Pancreas (tissue), 10 donors: ENCODE data around the gene PIP5K1C. TPM values are rescaled to one million over a fixed set of nuclear protein-coding genes. Genes with fewer than 3 reads are reported as not detected.

Experiments used
- ATAC-seq, 4 donors: fragments of 200-7000 bp; cut with Tn5 transposase; one replicate each; pipeline versions ENCODE4 v1.8.0 to v1.9.1; 2020; ENCODE audit warnings: mild to moderate bottlenecking in 4 of 4, moderate library complexity in 4 of 4
- DNase-seq, 6 donors: peaks; one replicate each; pipeline ENCODE4 v3.0.0-alpha.2; 2020
- FAIRE-seq: peaks from 2 replicates; lab custom pipeline; 2012; peaks lifted over from hg19 to GRCh38; lab: Jason Lieb, UNC
- H3K27ac ChIP-seq, 4 donors: fragments of 200-600 bp; sonication (generic); 1 replicate in 3 of 4; 2 replicates in 1 of 4; pipeline versions ENCODE4 v1.5.0 to v1.8.0; 2020
- H3K27me3 ChIP-seq, 4 donors: fragments of 200-600 bp; one replicate each; pipeline ENCODE4 v1.8.0; 2021
- H3K36me3 ChIP-seq, 3 donors: fragments of 200-600 bp; sonication (generic) in 1 of 3; one replicate each; pipeline versions ENCODE4 v1.5.0 to v1.8.0; 2020 to 2021
- H3K4me1 ChIP-seq, 3 donors: fragments of 200-600 bp; one replicate each; pipeline ENCODE4 v1.8.0; 2021
- H3K4me3 ChIP-seq, 4 donors: fragments of 200-600 bp; sonication (generic) in 2 of 4; one replicate each; pipeline versions ENCODE4 v1.5.0 to v1.8.0; 2020 to 2021
- H3K9me3 ChIP-seq, 4 donors: fragments of 200-600 bp; one replicate each; pipeline ENCODE4 v1.8.0; 2021
- WGBS, 2 donors: extraction: QIAGEN DNeasy Blood & Tissue Kit; methylation state at CpG; one replicate each; pipeline ENCODE4 v1.1.7; 2013; 5-methylcytosine and 5-hydroxymethylcytosine counted together
- intact Hi-C, 3 donors: fragments of 100-400 bp; cut with DNase I; formaldehyde crosslinking; loops; one replicate each; pipeline versions ENCODE4 v1.11.1 to v1.14.2; 2022
- polyA plus RNA-seq, 2 donors: library from polyadenylated mRNA; stranded (reverse); fragments of 200-250 nt; gene quantifications; one replicate each; pipeline ENCODE4 v1.2.3, GENCODE V29; 2013
- total RNA-seq, 6 donors: library from RNA; stranded (reverse); fragmentation: NEBNext Ultra II Directional in 4 of 6; extraction: Animal tissue kit (Norgen Biotek cat#: 25700) in 4 of 6; gene quantifications; one replicate each; pipeline versions ENCODE4 v1.2.1 to v1.2.4, GENCODE V29; 2021 to 2023
- TF ChIP-seq, protein P1 (sequence below), 4 donors: fragments of 200-600 bp; sonication (generic) in 3 of 4; IDR thresholded peaks; one replicate each; pipeline versions ENCODE4 v1.5.0 to v1.8.0; 2021; ENCODE audit warnings: antibody characterized with exemption in 4 of 4
- donor health status: healthy with polysubstance abuse.
- donor health status: DM: no; HTN: no; CAD: no; lungs with moderate emphysema.
- donor health status: DM: no; HTN: no; CAD: no.
- donor health status: control.
- donor health status: control.
- donor health status: Bipolar disorder and iron deficiency.
- donor health status: DM: yes; HTN: yes; CAD: no.
- donor health status: DM: no; HTN: no; CAD: no.
- donor health status: DM: no; HTN: no; CAD: no.
- donor health status: DM: yes; HTN: yes; CAD: no.

The PIP5K1C gene
- total and polyA plus RNA-seq, 8 donors = 12.9 to 24.8 (median 14.9) TPM

DNA sequence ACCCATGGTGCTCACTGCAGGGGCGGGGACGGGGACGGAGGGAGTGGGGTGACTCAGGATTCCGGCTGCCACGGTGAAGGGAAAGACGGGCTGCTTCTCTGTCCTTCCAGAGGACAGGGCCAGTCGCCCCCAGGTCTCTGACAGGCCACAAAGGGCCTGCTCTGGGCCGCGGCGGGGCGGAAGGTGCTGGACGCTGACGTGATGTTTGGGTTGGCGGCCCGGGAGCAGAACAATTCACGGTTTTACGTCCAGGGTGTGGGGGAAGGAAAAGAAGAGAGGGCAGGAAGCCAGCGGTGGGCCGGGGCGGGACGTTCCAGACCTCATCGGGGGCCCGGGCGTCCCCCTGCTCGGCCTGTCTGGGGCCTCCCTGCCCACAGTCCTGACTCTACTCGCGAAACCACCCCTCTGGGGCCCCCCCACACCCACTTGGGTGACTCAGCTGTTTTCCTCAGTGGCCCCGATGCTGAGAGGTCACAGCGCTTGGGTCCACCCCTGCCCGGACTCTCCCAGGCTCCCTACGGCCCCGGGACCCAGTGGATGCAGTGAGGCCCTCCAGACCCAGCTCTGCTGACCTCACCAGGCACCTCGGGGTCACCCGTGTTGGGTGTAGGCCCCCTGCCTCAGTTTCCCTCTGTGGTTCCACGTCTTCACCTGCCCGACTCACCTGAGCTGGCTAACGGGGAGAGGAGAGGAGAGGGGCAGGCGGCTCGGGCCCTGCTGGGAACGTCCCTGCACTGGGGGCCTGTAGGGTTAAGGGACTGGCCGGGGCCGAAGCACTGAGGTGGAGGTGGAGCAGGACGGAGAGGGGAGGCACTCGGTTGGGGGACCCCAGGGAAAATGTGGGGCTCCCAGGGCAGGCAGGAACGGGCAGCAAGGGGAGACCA, 29.2 kb downstream of the PIP5K1C start:
- no peaks in the 10 kb centered on the region for H3K9me3 ChIP-seq
- intact Hi-C loops = loop anchor here in 1 of 3 donors (10.0 kb wide), 1 partner anchor 144 kb away; no protein-coding TSS in a partner anchor
- H3K36me3 ChIP-seq = no peaks in the 10 kb centered on the region
- peak overlapping the region in 3 of 4 donors; percentile 45 to 48 (median 46) for H3K27ac ChIP-seq
- TF ChIP-seq, protein P1, sequence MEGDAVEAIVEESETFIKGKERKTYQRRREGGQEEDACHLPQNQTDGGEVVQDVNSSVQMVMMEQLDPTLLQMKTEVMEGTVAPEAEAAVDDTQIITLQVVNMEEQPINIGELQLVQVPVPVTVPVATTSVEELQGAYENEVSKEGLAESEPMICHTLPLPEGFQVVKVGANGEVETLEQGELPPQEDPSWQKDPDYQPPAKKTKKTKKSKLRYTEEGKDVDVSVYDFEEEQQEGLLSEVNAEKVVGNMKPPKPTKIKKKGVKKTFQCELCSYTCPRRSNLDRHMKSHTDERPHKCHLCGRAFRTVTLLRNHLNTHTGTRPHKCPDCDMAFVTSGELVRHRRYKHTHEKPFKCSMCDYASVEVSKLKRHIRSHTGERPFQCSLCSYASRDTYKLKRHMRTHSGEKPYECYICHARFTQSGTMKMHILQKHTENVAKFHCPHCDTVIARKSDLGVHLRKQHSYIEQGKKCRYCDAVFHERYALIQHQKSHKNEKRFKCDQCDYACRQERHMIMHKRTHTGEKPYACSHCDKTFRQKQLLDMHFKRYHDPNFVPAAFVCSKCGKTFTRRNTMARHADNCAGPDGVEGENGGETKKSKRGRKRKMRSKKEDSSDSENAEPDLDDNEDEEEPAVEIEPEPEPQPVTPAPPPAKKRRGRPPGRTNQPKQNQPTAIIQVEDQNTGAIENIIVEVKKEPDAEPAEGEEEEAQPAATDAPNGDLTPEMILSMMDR (IDR thresholded peaks at IDR 0.05) = no peak
- DNase-seq = peak in 1 of 6 donors; percentile 74
- no peaks in the 10 kb centered on the region for H3K27me3 ChIP-seq
- H3K4me1 ChIP-seq = no peaks in the 10 kb centered on the region
- WGBS, 2 donors = 79 to 83% methylated on average over 45 of the region's 45 CpGs
- ATAC-seq = peak in 3 of 4 donors; percentile 31 to 38 (median 32)
- H3K4me3 ChIP-seq = no peak overlapping the region
- FAIRE-seq = no peak

DNA sequence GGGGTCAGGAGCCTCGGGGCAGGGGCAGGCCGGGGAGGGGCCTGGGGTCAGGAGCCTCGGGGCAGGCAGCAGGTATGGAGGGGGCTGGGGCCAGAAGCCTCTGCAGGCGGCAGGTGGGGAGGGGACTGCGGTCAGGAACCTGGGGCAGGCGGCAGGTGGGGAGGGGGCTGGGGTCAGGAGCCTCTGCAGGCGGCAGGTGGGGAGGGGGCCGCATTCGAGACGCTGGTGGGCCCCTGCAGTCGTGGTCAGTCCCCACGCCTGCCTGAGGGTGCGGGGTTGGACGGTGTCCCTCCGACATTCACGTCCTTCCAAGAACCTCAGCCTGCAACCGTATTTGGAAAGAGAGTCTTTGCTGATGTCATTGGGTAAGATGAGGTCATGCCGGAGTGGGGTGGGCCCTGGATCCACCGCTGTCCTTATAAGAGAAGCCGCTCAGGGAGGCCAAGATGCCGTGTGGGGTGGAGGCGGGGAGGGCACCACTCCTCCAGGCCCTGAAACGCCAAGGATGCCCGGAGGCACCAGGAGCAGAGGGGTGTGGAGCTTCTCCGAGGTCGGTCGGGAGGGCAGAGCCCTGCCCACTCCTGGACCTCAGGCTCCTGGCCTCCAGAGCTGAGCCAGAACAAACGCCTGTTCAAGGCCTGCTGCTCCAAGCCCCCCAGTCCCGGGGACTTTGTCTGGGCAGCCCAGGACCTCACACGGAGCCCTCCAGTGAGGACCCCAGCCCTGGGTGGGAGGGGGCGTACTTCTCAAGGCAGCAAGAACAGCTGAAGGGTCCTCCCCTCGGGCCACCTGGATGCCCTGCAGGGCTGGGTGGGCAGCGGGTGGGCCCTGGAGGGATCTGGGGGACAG, 30.1 kb downstream of the PIP5K1C start:
- Histone ChIP-seq H3K4me1 (no peaks in the 10 kb centered on the region), H3K9me3 (no peaks in the 10 kb centered on the region), H3K27me3 (no peaks in the 10 kb centered on the region), H3K36me3 (no peaks in the 10 kb centered on the region), H3K4me3 (no peak overlapping the region), H3K27ac (peak overlapping the region in 3 of 4 donors; percentile 45 to 48 (median 46))
- ATAC-seq (peak in 3 of 4 donors; percentile 6 to 37 (median 35)), FAIRE-seq (no peak), DNase-seq (peak in 1 of 6 donors; percentile 71)
- intact Hi-C loops = loop anchor here in 2 of 3 donors (5.0 to 10.0 kb wide), 4 partner anchors 32 to 152 kb away; partner anchors contain the start of gene PIP5K1C (in 1 of the 2)
- WGBS, 2 donors = 79% methylated on average over 31 to 33 of the region's 33 CpGs
- TF ChIP-seq, protein P1 (IDR thresholded peaks at IDR 0.05) = no peak

DNA sequence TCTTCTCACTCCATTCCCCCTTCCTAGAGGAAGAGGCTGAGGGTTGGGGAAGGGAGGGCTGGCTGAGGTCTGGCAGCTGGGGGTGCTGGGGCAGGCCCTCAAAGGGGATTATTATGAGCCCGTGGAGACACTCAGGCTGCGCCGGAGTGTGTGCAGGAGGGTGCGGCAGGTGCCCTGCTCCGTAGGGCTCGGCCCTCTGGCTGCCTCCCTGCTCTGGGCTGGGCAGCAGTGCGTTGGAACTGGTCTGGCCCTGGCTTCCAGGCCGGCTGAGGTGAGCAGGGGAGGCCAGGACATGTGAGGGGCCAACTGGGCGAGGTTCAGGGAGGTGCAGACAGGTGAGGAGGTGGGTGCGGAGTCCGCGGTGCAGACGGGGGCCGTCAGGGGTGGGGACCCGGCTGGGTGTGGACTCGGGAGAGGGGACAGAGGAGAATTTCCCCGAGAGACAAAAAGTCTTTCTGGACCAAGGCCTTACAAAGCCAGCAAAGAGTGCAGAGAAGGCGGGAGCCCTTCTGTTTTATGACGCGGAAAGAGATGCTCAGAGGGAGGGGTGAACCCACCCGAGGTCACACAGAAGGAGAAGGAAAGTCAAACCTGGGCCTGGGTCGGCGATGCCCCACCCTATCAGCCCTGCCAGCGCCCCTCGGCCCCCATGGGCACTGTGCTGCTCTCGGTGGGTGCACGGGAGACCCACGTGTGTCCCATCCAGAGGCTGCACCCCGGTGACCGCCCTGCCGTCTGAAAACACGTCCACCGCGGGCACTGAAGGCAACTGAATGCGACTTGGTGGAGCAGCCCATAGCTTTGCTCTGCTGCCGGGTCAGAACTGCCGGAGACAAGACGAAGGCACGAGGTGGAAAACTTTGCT, 31.0 kb downstream of the PIP5K1C start:
- 84 to 89% methylated on average over 39 of the region's 39 CpGs for WGBS, 2 donors
- FAIRE-seq (no peak), ATAC-seq (no peak), DNase-seq (peak in 1 of 6 donors; percentile 67)
- Histone ChIP-seq H3K4me1 (no peaks in the 10 kb centered on the region), H3K27ac (peak overlapping the region in 1 of 4 donors; percentile 28), H3K27me3 (no peaks in the 10 kb centered on the region), H3K36me3 (no peaks in the 10 kb centered on the region), H3K9me3 (no peaks in the 10 kb centered on the region), H3K4me3 (no peak overlapping the region)
- TF ChIP-seq, protein P1 (IDR thresholded peaks at IDR 0.05) = no peak
- intact Hi-C loops = loop anchor here in 1 of 3 donors (5.0 kb wide), 3 partner anchors 33 to 153 kb away; partner anchors contain the start of gene PIP5K1C

DNA sequence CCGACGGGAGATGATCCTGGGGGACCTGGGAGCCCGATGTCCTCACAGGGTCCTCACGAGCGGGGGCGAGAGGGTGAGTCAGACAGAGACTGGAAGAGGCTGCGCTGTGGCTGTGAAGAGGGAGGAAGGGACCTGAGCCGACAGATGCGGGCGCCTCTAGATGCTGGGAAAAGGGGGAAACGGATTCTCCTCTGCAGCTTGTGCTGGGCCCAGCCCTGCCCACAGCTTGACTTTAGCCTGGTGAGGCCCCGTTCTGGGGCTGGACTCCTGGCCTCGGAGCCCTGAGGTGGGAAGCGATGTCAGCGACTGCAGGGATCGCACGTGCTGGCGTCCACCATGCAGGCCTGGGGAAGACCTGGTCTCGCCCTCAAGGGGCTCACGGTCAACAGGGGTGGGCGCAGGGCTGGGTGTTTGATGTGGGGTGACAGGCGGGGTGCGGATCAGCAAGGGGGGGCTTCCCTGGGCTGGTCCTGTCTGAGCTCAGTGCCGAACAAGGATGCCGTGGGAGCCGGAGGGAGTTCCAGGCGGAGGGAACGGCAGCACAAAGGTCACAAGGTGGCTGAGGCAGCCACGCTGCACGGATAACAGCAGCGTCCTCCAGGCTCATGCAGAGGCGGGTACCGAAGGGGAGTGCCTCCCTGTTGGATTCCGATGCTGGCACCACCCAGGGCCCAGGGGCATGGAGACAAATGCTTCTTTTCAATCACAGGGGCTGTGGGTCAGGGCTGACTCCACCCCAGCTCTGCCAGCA, 31.8 kb downstream of the PIP5K1C start:
- Histone ChIP-seq H3K27me3 (no peaks in the 10 kb centered on the region), H3K27ac (peak overlapping the region in 1 of 4 donors; percentile 28), H3K9me3 (no peaks in the 10 kb centered on the region), H3K4me3 (no peak overlapping the region), H3K4me1 (no peaks in the 10 kb centered on the region), H3K36me3 (no peaks in the 10 kb centered on the region)
- intact Hi-C loops = loop anchor here in 1 of 3 donors (5.0 kb wide), 3 partner anchors 34 to 154 kb away; partner anchors contain the start of gene PIP5K1C
- ATAC-seq (no peak), FAIRE-seq (no peak), DNase-seq (peak in 1 of 6 donors; percentile 52)
- 84 to 90% methylated on average over 33 to 34 of the region's 34 CpGs for WGBS, 2 donors
- TF ChIP-seq, protein P1 (IDR thresholded peaks at IDR 0.05) = no peak
